ENCODE results near the gene LPCAT1. TPM values are rescaled to one million over a fixed set of nuclear protein-coding genes. Genes with fewer than 3 reads are reported as not detected.
"Not testable (repeated sequence)": the region's sequence is repeated elsewhere in the genome, so short reads cannot be mapped to it uniquely, and the experiment has no call there.

LPCAT1 gene
- total RNA-seq, 2 donors from 2014 or later: 53.9 to 54.6 TPM

DNA sequence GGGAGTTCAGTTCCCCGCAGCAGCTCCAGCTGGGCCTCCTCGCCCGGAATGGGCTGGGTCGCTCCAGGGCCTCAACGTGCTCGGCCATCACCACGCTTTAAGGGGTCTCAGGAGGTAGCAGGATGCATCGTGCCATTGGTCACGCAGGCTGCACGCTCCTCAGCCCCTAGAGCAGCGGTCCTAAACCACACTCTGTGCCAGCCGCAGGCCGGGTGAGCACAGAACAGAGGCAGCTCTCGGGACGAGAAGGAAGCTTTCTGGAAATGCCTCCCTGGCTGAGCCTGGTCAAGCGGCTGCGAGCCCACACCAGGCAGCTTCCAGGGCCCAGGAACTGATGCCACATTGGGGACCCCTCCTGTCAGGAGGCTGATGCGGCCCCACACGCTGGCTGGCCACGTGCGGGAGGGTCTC lies 39.3 kb upstream of the LPCAT1 start:
- Histone ChIP-seq H3K36me3 (no peaks in the 10 kb centered on the region), H3K27me3 (replicated peaks; ENCODE audit: insufficient read depth) (no peaks in the 10 kb centered on the region), H3K27ac (no peak overlapping the region), H3K9me3 (no peaks in the 10 kb centered on the region), H3K4me3 (no peak overlapping the region), H3K4me1 (ENCODE audit: control insufficient read depth in 1 of 2, low read depth in 2 of 2) (peaks cover 16 to 32% of the 10 kb centered on the region in 2 donors)
- TF ChIP-seq, protein P1, sequence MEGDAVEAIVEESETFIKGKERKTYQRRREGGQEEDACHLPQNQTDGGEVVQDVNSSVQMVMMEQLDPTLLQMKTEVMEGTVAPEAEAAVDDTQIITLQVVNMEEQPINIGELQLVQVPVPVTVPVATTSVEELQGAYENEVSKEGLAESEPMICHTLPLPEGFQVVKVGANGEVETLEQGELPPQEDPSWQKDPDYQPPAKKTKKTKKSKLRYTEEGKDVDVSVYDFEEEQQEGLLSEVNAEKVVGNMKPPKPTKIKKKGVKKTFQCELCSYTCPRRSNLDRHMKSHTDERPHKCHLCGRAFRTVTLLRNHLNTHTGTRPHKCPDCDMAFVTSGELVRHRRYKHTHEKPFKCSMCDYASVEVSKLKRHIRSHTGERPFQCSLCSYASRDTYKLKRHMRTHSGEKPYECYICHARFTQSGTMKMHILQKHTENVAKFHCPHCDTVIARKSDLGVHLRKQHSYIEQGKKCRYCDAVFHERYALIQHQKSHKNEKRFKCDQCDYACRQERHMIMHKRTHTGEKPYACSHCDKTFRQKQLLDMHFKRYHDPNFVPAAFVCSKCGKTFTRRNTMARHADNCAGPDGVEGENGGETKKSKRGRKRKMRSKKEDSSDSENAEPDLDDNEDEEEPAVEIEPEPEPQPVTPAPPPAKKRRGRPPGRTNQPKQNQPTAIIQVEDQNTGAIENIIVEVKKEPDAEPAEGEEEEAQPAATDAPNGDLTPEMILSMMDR (IDR thresholded peaks at IDR 0.05): no peak
- ATAC-seq (ENCODE audit: insufficient number of reproducible peaks, low FRiP score, low read depth) (no peak), DNase-seq (ENCODE audit: low spot score) (no peak)

DNA sequence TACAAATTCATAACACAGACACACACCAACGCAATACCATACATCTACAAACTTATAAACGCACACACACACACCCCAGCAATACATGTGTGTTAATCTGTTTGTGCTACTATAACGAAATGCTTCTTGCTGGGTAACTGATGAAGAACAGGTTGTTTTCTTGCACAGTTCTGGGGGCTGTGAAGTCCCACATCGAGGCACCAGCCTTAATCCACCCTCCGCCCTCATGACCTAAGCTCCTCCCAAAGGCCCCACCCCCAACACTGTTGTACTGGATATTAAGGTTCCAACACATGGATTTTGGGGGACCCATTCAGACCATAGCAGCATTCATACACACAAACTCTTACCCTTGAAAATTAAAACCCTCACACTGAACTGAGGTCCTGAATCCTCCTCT lies 38.8 kb upstream of the LPCAT1 start:
- peaks cover 12 to 27% of the 10 kb centered on the region in 2 donors for H3K4me1 ChIP-seq (ENCODE audit: control insufficient read depth in 1 of 2, low read depth in 2 of 2)
- ATAC-seq (ENCODE audit: insufficient number of reproducible peaks, low FRiP score, low read depth): no peak
- no peaks in the 10 kb centered on the region for H3K9me3 ChIP-seq
- TF ChIP-seq, protein P1 (IDR thresholded peaks at IDR 0.05): no peak
- H3K4me3 ChIP-seq: no peak overlapping the region
- no peaks in the 10 kb centered on the region for H3K27me3 ChIP-seq (replicated peaks; ENCODE audit: insufficient read depth)
- DNase-seq (ENCODE audit: low spot score): no peak
- no peak overlapping the region for H3K27ac ChIP-seq
- H3K36me3 ChIP-seq: no peaks in the 10 kb centered on the region

DNA sequence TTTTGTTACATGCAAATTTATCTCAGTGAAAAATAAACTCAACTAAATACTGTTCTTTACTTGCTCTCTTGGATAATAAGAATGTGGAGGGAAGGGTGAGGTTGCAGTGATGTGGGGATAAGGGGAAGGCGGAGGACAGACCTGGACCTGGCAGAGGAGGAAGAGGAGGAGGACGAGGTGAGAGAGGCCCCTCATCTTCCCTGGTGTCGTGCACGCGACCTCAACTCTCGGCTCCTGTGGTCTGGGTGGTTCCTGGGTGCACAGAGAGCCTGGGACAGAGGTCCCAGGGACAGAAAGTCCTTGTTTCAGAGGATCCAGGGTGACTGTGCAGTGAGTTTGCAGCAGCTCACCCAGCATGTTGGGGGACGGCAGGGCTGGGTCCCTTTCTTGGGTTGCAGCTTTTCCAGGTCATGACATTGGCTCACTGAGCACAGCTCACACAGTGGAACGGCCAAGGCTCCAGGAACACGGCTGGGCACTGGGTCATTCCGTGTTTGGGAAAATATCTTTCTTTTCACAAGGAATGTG lies 37.7 kb upstream of the LPCAT1 start:
- no peaks in the 10 kb centered on the region for H3K27me3 ChIP-seq (replicated peaks; ENCODE audit: insufficient read depth)
- H3K27ac ChIP-seq: no peak overlapping the region
- no peaks in the 10 kb centered on the region for H3K36me3 ChIP-seq
- ATAC-seq (ENCODE audit: insufficient number of reproducible peaks, low FRiP score, low read depth): no peak
- TF ChIP-seq, protein P1 (IDR thresholded peaks at IDR 0.05): no peak
- H3K4me3 ChIP-seq: no peak overlapping the region
- no peaks in the 10 kb centered on the region for H3K9me3 ChIP-seq
- no peak for DNase-seq (ENCODE audit: low spot score)
- peaks cover 11 to 17% of the 10 kb centered on the region in 2 donors for H3K4me1 ChIP-seq (ENCODE audit: control insufficient read depth in 1 of 2, low read depth in 2 of 2)

DNA sequence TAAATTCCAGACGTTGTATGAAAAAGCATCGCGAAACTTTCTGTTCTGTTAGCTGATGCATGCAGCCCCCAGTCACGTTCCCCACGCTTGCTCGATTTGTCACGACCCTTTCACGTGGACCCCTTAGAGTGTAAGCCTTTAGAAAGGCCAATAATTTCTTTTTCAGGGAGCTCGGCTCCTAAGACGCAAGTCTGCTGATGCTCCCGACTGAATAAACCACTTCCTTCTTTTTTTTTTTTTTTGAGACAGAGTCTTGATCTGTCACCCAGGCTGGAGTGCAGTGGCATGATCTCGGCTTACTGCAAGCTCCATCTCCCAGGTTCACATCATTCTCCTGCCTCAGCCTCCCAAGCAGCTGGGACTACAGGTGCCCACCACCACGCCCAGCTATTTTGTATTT lies 36.7 kb upstream of the LPCAT1 start:
- not testable (repeated sequence) for H3K27me3 ChIP-seq (replicated peaks; ENCODE audit: insufficient read depth); H3K4me1 ChIP-seq (ENCODE audit: control insufficient read depth in 1 of 2, low read depth in 2 of 2); H3K9me3 ChIP-seq; ATAC-seq (ENCODE audit: insufficient number of reproducible peaks, low FRiP score, low read depth); H3K36me3 ChIP-seq; H3K4me3 ChIP-seq; H3K27ac ChIP-seq; DNase-seq (ENCODE audit: low spot score)

DNA sequence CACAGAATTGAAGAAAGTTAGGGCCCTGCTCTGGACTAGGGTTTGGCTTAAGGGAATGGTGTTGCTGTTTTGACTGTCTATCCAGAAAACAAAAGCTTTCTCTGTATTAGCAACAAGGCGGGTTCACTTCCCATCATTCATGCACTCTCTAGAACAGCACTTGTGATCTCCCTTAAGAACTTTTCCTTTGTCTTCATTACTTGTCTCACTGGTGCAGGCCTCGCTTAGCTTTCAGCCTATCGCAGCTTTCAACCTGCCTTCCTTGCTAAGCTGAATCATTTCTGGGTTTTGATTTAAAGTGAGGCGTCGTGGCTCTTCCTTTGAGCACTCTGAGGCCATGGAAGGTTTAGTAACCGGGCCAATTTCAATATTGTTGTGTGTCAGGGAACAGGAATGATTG lies 35.2 kb upstream of the LPCAT1 start:
- TF ChIP-seq, protein P1 (IDR thresholded peaks at IDR 0.05): no peak
- Histone ChIP-seq H3K9me3 (no peaks in the 10 kb centered on the region), H3K4me3 (no peak overlapping the region), H3K4me1 (ENCODE audit: control insufficient read depth in 1 of 2, low read depth in 2 of 2) (no peaks in the 10 kb centered on the region), H3K36me3 (no peaks in the 10 kb centered on the region), H3K27ac (no peak overlapping the region), H3K27me3 (replicated peaks; ENCODE audit: insufficient read depth) (no peaks in the 10 kb centered on the region)
- no peak for DNase-seq (ENCODE audit: low spot score)
- ATAC-seq (ENCODE audit: insufficient number of reproducible peaks, low FRiP score, low read depth): no peak

Measured in thoracic aorta (tissue), 2 donors.